HCT116 (cell line): ENCODE results near the gene KIFC3. TPM values are rescaled to one million over a fixed set of nuclear protein-coding genes. Genes with fewer than 3 reads are reported as not detected.

ENCODE experiments used
- ATAC-seq: fragments of 200-7000 bp; cut with Tn5 transposase; 2 replicates; pipeline ENCODE4 v1.9.1; 2020; ENCODE audit warnings: mild to moderate bottlenecking, moderate library complexity
- BruUV-seq: library from RNA; stranded (reverse); fragments of 400-500 nt; replicated peaks from 2 replicates; lab custom pipeline; 2021; lab: Mats Ljungman, UMichigan
- CTCF ChIA-PET: fragments of 300-600 bp; sonication (Branson Sonifier 250); formaldehyde crosslinking; loops from one replicate; lab custom pipeline; 2021; ENCODE audit warnings: antibody characterized with exemption; lab: Charles Lee
- POLR2A ChIA-PET: fragments of 300-600, 350-600 bp; sonication (Branson Sonifier 250); formaldehyde crosslinking; loops from one replicate; lab custom pipeline; 2021; ENCODE audit warnings: antibody characterized with exemption; lab: Charles Lee
- RAD21 ChIA-PET, 2 experiments: fragments of 300-600 bp; sonication (Branson Sonifier 250); formaldehyde crosslinking; loops; one replicate each; lab custom pipeline; 2023; ENCODE audit warnings: low total read pairs in 2 of 2; ENCODE audit not compliant: uncharacterized antibody in 2 of 2, unreplicated experiment in 2 of 2, low non-redundant PET in 1 of 2; lab: Charles Lee
- DNase-seq: peaks from one replicate; pipeline ENCODE4 v3.0.0-alpha.2; 2010; ENCODE audit warnings: low read depth, low spot score
- H2AFZ ChIP-seq: fragments of 200-600 bp; shearing (Covaris generic), sonication (generic); 2 replicates; pipeline ENCODE4 v1.6.1; 2017; ENCODE audit warnings: low read depth, mixed run types, mixed read lengths, antibody characterized with exemption, low read length; ENCODE audit not compliant: poor library complexity, severe bottlenecking
- H3K27ac ChIP-seq: 2 replicates; pipeline ENCODE4 v1.5.1; 2012; ENCODE audit warnings: low read depth, low read length
- H3K27me3 ChIP-seq: fragments of 200-600 bp; sonication (generic); 2 replicates; pipeline ENCODE4 v1.6.1; 2016; ENCODE audit warnings: mixed run types, low read length, mixed read lengths; ENCODE audit not compliant: insufficient read depth
- H3K36me3 ChIP-seq, 2 experiments: fragments of 200-500 bp in 1 of 2; fragments of 200-600 bp in 1 of 2; sonication (Bioruptor generic) in 1 of 2; sonication (generic) in 1 of 2; 2 replicates each; pipeline versions ENCODE4 v1.5.1 to v1.6.1; 2014 to 2016; ENCODE audit warnings: low read length in 2 of 2, inconsistent platforms in 1 of 2, mixed read lengths in 1 of 2, mixed run types in 1 of 2; ENCODE audit not compliant: insufficient read depth in 2 of 2, control insufficient read depth in 1 of 2
- H3K4me1 ChIP-seq, 2 experiments: fragments of 200-600 bp in 1 of 2; sonication (generic) in 1 of 2; 2 replicates each; pipeline versions ENCODE4 v1.5.1 to v1.6.1; 2012 to 2017; ENCODE audit warnings: low read length in 2 of 2, inconsistent platforms in 1 of 2, mild to moderate bottlenecking in 1 of 2, mixed read lengths in 1 of 2, mixed run types in 1 of 2, moderate library complexity in 1 of 2; ENCODE audit not compliant: insufficient read depth in 2 of 2, control insufficient read depth in 1 of 2
- H3K4me2 ChIP-seq: fragments of 200-600 bp; sonication (generic); 2 replicates; pipeline ENCODE4 v1.6.1; 2017; ENCODE audit warnings: mixed run types, low read length, mixed read lengths
- H3K4me3 ChIP-seq, 2 experiments: fragments of 200-600 bp in 1 of 2; sonication (generic) in 1 of 2; replicated peaks in 1 of 2; 2 replicates each; pipeline ENCODE4 v1.5.1; 2011 to 2016; ENCODE audit warnings: low read length in 2 of 2, control low read depth in 1 of 2, low read depth in 1 of 2, mild to moderate bottlenecking in 1 of 2, mixed read lengths in 1 of 2, mixed run types in 1 of 2
- H3K79me2 ChIP-seq: fragments of 200-600 bp; sonication (generic); 2 replicates; pipeline ENCODE4 v1.6.1; 2017; ENCODE audit warnings: mild to moderate bottlenecking, mixed run types, low read length, moderate library complexity, mixed read lengths; ENCODE audit not compliant: insufficient read depth
- H3K9ac ChIP-seq: fragments of 200-600 bp; sonication (generic); 2 replicates; pipeline ENCODE4 v1.6.1; 2016; ENCODE audit warnings: low read length, mixed read lengths
- H3K9me2 ChIP-seq: fragments of 200-600 bp; sonication (generic), shearing (Covaris generic); 2 replicates; pipeline ENCODE4 v1.6.1; 2017; ENCODE audit warnings: mixed run types, mild to moderate bottlenecking, moderate library complexity; ENCODE audit not compliant: insufficient read depth
- H3K9me3 ChIP-seq, 2 experiments: fragments of 200-500 bp in 1 of 2; fragments of 200-600 bp in 1 of 2; sonication (Bioruptor generic) in 1 of 2; sonication (generic) in 1 of 2; 2 replicates each; pipeline ENCODE4 v1.6.1; 2014 to 2017; ENCODE audit warnings: low read length in 2 of 2, mixed read lengths in 2 of 2, inconsistent platforms in 1 of 2, low read depth in 1 of 2, mild to moderate bottlenecking in 1 of 2, mixed run types in 1 of 2, moderate library complexity in 1 of 2; ENCODE audit not compliant: control insufficient read depth in 1 of 2, insufficient read depth in 1 of 2
- H4K20me1 ChIP-seq: fragments of 200-600 bp; sonication (generic), shearing (Covaris generic); 2 replicates; pipeline ENCODE4 v1.6.1; 2017; ENCODE audit warnings: mixed run types, mild to moderate bottlenecking, moderate library complexity; ENCODE audit not compliant: insufficient read depth
- CBX3 ChIP-seq: IDR thresholded peaks from 2 replicates; pipeline ENCODE4 v1.6.1; 2012; ENCODE audit warnings: low read depth
- ELF1 ChIP-seq: IDR thresholded peaks from 2 replicates; pipeline ENCODE4 v1.6.1; 2012; ENCODE audit warnings: low read depth, borderline replicate concordance
- JUND ChIP-seq: IDR thresholded peaks from 2 replicates; pipeline ENCODE4 v1.6.1; 2012
- POLR2A ChIP-seq: IDR thresholded peaks from 2 replicates; pipeline ENCODE4 v1.7.0; 2011; ENCODE audit warnings: borderline replicate concordance; ENCODE audit not compliant: insufficient read depth, insufficient read length; ENCODE audit errors: extremely low read depth
- POLR2AphosphoS5 ChIP-seq: IDR thresholded peaks from 2 replicates; pipeline ENCODE4 v1.6.1; 2011; ENCODE audit warnings: mild to moderate bottlenecking, low read depth, low read length, moderate library complexity
- SIN3A ChIP-seq: IDR thresholded peaks from 2 replicates; pipeline ENCODE4 v1.6.1; 2012; ENCODE audit warnings: low read depth
- SRF ChIP-seq: IDR thresholded peaks from 2 replicates; pipeline ENCODE4 v1.6.1; 2012; ENCODE audit warnings: low read depth
- intact Hi-C: fragments of 100-400 bp; cut with micrococcal nuclease; formaldehyde crosslinking; loops from 2 replicates; pipeline ENCODE4 v1.10.0; 2022
- total RNA-seq: library from RNA; stranded (reverse); gene quantifications from one replicate; pipeline ENCODE4 v1.2.1, GENCODE V29; 2021; ENCODE audit not compliant: unreplicated experiment
- TF ChIP-seq, protein P1 (sequence below): IDR thresholded peaks from 2 replicates; pipeline ENCODE4 v1.6.1; 2011; ENCODE audit warnings: mild to moderate bottlenecking, low read length, moderate library complexity; ENCODE audit not compliant: insufficient replicate concordance; ENCODE audit errors: extremely low read depth
- TF ChIP-seq, protein P2 (sequence below): IDR thresholded peaks from 2 replicates; pipeline ENCODE4 v1.6.1; 2012
- TF ChIP-seq, protein P3 (sequence below), 3 experiments: fragments of 200-600 bp in 1 of 3; sonication (generic) in 1 of 3; IDR thresholded peaks in 2 of 3; conservative IDR thresholded peaks in 1 of 3; 2 replicates each; pipeline ENCODE4 v1.5.1; 2012 to 2017; ENCODE audit warnings: low read depth in 2 of 3, low read length in 2 of 3, antibody characterized with exemption in 1 of 3, borderline replicate concordance in 1 of 3, control low read depth in 1 of 3, mild to moderate bottlenecking in 1 of 3, mixed read lengths in 1 of 3, mixed run types in 1 of 3, moderate library complexity in 1 of 3; ENCODE audit not compliant: insufficient read depth in 1 of 3

The KIFC3 gene
- total RNA-seq, 1 experiment from 2014 or later: 31.9 TPM

GRCh38 chr16:57727610-57728009 is 74.7 kb downstream of the KIFC3 start:
- H3K4me2 ChIP-seq: no peak overlapping the region
- RAD21 ChIA-PET: no interaction called here
- intact Hi-C loops: loop anchor here (10.0 kb wide), 1 partner anchor 277 kb away; the partner anchor contains the start of genes USB1 and ZNF319

DNA sequence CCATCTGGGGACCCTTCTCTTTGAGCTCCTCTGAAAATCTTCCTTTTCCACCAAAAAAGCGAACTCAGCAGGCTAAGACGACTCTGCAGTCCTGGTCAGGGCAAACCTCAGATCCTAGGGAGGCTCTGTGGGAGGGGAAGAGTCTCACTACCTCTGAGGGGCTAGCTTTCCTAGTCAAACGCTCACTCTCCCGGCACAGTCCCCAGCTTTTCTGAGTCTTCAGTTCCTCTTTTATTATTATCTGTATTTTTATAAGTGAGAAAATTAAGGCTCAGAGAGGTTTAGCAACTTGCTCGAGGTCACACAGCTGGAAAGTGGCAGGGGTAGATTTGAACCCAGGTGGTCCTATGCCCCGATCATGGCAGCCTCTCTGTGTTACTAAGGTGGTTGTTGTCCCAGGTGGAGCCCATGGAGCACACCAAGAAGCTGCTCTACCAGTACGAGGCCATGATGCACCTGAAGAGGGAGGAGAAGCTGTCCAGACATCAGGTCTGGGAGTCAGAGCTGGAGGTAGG is 75.8 kb downstream of the KIFC3 start:
- Histone ChIP-seq H2AFZ (no peak overlapping the region), H3K27me3 (no peaks in the 10 kb centered on the region), H3K36me3 (no peaks in the 10 kb centered on the region), H3K79me2 (no peaks in the 10 kb centered on the region), H3K4me1 (no peaks in the 10 kb centered on the region), H3K9me2 (no peaks in the 10 kb centered on the region), H4K20me1 (no peaks in the 10 kb centered on the region), H3K9me3 (no peaks in the 10 kb centered on the region), H3K4me3 (no peak overlapping the region), H3K9ac (no peak overlapping the region), H3K4me2 (no peak overlapping the region), H3K27ac (no peak overlapping the region)
- intact Hi-C loops: loop anchor here (10.0 kb wide), 1 partner anchor 278 kb away; the partner anchor contains the start of genes USB1 and ZNF319
- ChIA-PET CTCF (no interaction called here), RAD21 (no interaction called here), POLR2A (no interaction called here)
- ATAC-seq (no peak), DNase-seq (no peak)
- BruUV-seq: no TSS peak
- TF ChIP-seq, protein P1, sequence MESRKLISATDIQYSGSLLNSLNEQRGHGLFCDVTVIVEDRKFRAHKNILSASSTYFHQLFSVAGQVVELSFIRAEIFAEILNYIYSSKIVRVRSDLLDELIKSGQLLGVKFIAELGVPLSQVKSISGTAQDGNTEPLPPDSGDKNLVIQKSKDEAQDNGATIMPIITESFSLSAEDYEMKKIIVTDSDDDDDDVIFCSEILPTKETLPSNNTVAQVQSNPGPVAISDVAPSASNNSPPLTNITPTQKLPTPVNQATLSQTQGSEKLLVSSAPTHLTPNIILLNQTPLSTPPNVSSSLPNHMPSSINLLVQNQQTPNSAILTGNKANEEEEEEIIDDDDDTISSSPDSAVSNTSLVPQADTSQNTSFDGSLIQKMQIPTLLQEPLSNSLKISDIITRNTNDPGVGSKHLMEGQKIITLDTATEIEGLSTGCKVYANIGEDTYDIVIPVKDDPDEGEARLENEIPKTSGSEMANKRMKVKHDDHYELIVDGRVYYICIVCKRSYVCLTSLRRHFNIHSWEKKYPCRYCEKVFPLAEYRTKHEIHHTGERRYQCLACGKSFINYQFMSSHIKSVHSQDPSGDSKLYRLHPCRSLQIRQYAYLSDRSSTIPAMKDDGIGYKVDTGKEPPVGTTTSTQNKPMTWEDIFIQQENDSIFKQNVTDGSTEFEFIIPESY: no peak
- TF ChIP-seq, protein P2, sequence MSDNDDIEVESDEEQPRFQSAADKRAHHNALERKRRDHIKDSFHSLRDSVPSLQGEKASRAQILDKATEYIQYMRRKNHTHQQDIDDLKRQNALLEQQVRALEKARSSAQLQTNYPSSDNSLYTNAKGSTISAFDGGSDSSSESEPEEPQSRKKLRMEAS: no peak
- TF ChIP-seq JUND (no peak), ELF1 (no peak), SRF (no peak), CBX3 (no peak), SIN3A (no peak), POLR2AphosphoS5 (no peak)

More at GRCh38 chr16:57727610-57728009, 74.7 kb downstream of the KIFC3 start:
- H3K4me3 ChIP-seq: no peak overlapping the region
- H3K36me3 ChIP-seq: no peaks in the 10 kb centered on the region
- no peaks in the 10 kb centered on the region for H3K9me2 ChIP-seq
- no TSS peak for BruUV-seq
- ATAC-seq (no peak), DNase-seq (no peak)
- no peaks in the 10 kb centered on the region for H3K27me3 ChIP-seq
- ChIA-PET POLR2A (no interaction called here), CTCF (no interaction called here)
- no peaks in the 10 kb centered on the region for H3K4me1 ChIP-seq
- no peaks in the 10 kb centered on the region for H3K79me2 ChIP-seq
- no peak overlapping the region for H2AFZ ChIP-seq
- H3K27ac ChIP-seq: no peak overlapping the region
- TF ChIP-seq, protein P3, sequence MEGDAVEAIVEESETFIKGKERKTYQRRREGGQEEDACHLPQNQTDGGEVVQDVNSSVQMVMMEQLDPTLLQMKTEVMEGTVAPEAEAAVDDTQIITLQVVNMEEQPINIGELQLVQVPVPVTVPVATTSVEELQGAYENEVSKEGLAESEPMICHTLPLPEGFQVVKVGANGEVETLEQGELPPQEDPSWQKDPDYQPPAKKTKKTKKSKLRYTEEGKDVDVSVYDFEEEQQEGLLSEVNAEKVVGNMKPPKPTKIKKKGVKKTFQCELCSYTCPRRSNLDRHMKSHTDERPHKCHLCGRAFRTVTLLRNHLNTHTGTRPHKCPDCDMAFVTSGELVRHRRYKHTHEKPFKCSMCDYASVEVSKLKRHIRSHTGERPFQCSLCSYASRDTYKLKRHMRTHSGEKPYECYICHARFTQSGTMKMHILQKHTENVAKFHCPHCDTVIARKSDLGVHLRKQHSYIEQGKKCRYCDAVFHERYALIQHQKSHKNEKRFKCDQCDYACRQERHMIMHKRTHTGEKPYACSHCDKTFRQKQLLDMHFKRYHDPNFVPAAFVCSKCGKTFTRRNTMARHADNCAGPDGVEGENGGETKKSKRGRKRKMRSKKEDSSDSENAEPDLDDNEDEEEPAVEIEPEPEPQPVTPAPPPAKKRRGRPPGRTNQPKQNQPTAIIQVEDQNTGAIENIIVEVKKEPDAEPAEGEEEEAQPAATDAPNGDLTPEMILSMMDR (IDR thresholded peaks at IDR 0.05 in 2 of 3, conservative IDR thresholded peaks at IDR 0.05 in 1 of 3; ENCODE audit: borderline replicate concordance in 1 of 3, insufficient read depth in 1 of 3, low read depth in 2 of 3, low read length in 2 of 3): peak in 2 of 3 experiments; percentile 32 to 37; a peak in 3 of 6 replicates
- TF ChIP-seq POLR2A: no peak
- no peak overlapping the region for H3K9ac ChIP-seq
- H3K9me3 ChIP-seq: no peaks in the 10 kb centered on the region
- no peaks in the 10 kb centered on the region for H4K20me1 ChIP-seq
